Stimulated activated CD4-positive, alpha-beta T cell treated with anti-CD3 and anti-CD28 coated beads, TNF-alpha, amount 100 ng/mL, for 24 hours (primary cell): Measurements from ENCODE around the gene PAQR8.

Experiments
- DNase-seq, 3 experiments: peaks; one replicate each; pipeline ENCODE4 v3.0.0-alpha.2; 2020; ENCODE audit warnings: low read depth in 3 of 3

Gene PAQR8

DNA sequence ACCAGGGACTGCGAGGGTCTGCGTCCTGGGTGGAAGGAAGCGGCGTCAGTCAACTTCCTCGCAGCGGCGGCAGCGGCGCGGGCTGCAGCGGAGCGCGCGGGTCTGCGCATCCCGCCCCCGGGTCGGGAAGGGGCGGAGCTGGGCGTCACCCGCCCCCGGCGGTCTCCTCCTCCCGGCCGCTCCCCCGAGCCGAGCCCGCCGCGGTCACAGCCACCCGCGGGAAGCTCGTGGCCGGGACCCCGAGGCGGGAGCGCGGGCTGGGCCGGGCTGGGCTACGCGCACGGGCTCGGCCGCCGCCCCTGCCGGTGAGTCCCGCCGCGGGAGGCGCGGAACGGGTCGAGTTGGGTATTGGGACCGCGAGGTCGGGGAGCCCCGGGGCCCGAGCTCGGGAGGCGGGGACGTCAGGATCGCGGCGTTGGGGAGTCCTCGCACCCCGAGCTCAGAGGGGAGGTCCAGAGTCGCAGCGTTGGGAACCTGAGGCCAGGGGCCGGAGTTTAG lies at the start of gene PAQR8:
TSS of gene PAQR8 (plus strand) at position 207 of the 498 bp plus-strand sequence. CDS start 41,063 bp downstream, outside the sequence.
- DNase-seq = peak; percentile 46 to 79 (median 70)

DNA sequence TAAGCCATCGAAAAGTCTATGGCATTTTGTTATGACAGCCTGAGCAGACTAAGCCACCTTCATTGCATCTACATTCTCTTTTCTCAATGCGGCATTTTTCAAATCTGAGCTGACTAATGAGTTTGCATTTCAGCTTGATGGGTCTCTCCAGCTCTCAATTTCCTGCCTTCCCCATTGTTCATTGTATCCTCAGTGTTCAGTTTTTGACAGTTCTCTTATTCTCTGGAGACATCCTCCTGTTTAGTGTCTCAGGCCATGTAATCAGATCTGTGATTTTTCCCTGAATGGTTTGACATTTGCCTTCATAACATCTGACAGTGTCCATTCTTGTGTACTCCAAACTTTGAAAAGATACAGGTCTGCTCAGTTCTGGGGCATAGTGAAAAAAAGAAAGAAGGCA lies 49.5 kb upstream of the PAQR8 start:
- DNase-seq = no peak

GRCh38 chr6:52314752-52315151 lies 47.2 kb upstream of the PAQR8 start:
- no peak for DNase-seq

- DNase-seq = no peak
These were observed 44.7 kb upstream of the PAQR8 start for GRCh38 chr6:52317211-52317610.

DNA sequence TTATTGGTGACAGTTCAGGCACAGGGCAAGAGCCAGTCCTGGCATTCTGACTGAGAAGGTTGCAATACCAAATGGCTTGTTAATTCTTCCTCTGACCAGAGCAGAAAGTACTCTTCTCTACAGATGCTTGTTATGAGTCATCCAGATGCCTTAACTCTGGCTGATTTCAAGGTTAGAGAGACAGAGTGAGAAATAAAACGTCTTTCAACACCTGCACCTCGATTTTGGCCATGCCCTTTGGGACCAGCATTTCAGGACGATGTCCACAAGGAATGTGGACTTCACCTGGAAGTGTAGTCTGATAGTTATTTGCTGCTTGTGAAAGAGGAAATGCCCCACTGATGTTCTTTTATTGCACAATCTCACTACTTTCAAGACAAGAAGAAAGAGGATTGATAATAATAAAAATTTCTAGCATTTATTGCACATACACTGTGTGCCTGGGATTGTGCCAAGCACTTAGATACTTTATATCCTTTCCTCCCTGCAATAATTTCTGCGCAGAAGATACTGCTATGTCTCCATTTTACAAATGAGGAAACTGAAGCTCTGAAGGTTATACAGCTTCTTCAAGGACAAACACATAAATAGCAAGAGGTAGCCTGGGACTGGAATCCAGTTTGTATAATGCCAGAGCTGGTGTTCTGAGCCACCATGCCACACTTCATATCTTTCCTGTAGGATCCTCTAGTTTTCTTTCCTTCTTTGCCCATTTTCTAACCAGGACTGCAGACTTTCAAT lies 43.9 kb upstream of the PAQR8 start:
- DNase-seq = no peak

DNA sequence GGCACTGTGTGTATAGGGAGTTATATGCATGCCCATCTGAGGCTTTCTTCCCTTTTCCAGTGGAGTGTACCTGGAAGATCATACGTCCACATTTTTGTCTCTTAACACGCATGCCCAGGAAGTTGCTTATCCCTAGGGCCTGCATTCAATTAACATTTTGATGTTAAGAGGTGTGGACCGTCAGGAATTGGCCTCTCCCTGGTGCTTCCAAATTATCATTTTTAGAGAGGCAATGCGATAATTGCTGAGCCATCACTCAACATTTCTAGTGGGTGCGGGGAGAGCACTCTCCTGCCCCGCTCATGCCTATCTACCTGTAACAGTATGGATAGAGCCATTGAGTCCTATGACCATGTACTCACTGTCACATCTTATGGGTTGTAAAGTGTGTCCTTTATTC lies 37.8 kb upstream of the PAQR8 start:
- DNase-seq = no peak

GRCh38 chr6:52325695-52326471 lies 36.1 kb upstream of the PAQR8 start:
- DNase-seq = no peak

DNA sequence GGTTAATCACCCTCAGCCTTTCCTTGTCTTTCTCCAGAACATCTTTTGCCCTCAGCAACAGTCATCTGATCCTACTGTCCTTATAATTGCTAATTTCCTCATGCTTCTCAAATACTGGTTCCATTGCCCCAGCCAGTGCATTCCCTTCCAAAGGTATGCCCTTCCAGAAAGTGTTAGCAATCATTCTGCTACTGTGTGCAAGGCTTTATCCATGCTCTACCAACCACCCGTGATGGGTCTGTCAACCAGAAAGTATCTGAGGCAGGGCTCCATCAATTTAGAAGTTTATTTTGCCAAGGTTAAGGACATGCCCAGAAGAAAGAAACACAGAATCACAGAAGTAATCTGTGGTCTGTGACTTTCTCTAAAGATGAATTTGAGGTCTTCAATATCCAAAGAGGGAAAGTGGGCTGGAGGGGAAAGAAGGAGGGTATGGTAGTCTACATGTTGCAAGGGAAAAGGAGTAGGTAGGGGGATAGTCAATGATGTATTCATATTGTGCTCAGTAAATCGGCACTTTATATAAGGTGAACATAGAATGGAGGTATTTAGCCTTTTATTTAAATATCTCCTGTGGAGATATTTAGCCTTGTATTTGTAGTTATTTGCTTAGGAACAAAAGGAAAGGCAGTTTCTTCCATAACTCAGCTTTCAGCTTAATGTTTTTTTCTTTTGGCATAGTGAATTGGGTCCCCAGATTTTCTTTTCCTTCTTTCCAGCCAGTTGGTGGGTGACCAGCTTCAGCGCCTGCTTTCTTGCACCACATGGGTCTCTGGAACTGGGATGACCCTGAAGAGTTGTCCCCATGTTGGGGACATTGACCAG lies 35.2 kb upstream of the PAQR8 start:
- no peak for DNase-seq

DNA sequence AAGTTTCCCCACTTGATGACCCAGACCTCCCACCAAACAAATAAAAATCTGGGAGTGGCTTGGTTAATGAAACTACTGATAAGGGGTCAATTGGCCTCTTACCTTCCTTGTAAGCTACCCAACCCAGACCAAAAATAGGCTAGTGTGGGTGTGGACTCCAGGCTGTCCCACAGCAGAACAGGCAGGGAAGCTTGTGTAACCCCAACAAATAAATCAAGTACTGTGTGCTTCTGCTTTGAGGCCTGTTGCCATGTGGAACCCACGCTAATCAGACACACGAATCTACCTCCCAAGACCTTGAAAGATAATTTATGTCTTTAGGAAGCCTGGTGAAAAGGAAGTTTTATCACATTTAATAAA lies 33.7 kb upstream of the PAQR8 start:
- no peak for DNase-seq

GRCh38 chr6:52328729-52329128 lies 33.2 kb upstream of the PAQR8 start:
- DNase-seq = no peak

DNA sequence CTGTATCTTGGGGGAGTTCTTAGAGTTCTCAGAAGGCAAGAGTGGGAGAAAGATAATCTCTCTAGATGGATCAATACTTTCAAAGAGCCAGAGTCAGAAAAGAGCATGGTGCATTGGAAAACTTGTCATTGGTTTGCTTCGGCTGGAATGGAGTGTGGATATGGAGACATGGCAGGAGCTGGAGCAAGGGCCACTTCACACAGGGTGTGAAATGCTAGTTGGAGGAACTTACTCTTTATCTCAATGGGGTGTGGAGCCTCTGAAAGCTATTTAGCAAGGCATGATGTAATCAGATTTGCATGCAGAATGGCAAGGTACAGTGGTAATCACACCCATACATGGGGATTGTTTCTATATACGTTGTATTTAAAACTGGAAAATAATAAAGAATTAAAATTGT lies 31.5 kb upstream of the PAQR8 start:
- no peak for DNase-seq

GRCh38 chr6:52331793-52332457 lies 30.0 kb upstream of the PAQR8 start:
- no peak for DNase-seq

- DNase-seq = no peak
These were observed 28.1 kb upstream of the PAQR8 start for GRCh38 chr6:52333840-52334200.

DNA sequence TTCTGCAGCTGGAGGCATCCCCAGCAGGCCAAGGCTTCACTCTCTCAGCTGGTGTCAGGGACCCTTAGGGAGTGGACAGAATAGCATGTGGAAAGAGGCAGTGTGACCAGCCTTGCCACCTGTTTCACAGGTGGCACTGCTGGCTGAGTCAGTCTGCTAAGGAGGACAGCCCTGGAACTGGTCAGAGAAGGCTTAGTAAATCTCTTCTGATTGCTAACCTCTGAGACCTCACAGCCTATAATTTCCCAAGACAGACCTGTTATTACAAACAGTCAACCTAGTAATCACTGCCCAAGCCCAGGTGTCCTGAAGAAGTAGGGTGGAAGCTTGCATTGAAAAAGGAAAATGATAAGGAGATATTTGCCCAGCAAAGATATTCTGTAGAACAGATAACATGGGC lies 26.4 kb upstream of the PAQR8 start:
- no peak for DNase-seq

DNA sequence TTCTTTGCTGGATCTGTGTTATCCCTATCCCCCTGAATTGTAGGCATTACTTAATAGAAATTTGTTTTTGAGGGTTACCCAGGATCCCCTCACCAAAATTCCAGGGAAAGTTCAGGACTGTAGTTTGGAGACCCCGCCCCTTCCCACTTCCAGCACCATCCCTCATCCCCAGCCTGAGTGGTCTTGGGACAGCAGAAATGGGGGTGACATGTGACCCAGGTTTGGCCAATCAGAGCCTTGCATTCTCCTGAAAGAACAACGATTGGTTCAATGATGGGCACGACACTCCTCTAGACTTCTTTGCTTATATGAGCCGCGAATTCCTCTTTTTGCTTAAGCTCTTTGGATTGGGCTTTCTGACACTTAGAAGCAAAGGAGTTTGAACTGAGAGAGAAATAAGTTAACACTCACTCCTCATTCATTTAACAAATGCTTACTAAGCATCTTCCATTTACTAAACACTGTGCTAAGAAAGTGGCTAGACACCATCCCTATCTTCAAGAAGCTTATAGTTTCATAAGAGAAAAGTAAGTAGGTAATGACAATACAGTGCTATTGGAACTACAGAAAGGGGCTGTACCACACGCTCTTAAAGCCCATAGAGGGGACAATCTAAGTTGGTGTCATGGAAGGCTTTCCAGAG lies 24.9 kb upstream of the PAQR8 start:
- DNase-seq = no peak

GRCh38 chr6:52337633-52338290 lies 24.2 kb upstream of the PAQR8 start:
- no peak for DNase-seq

GRCh38 chr6:52340603-52340880 lies 21.4 kb upstream of the PAQR8 start:
- DNase-seq = no peak

DNA sequence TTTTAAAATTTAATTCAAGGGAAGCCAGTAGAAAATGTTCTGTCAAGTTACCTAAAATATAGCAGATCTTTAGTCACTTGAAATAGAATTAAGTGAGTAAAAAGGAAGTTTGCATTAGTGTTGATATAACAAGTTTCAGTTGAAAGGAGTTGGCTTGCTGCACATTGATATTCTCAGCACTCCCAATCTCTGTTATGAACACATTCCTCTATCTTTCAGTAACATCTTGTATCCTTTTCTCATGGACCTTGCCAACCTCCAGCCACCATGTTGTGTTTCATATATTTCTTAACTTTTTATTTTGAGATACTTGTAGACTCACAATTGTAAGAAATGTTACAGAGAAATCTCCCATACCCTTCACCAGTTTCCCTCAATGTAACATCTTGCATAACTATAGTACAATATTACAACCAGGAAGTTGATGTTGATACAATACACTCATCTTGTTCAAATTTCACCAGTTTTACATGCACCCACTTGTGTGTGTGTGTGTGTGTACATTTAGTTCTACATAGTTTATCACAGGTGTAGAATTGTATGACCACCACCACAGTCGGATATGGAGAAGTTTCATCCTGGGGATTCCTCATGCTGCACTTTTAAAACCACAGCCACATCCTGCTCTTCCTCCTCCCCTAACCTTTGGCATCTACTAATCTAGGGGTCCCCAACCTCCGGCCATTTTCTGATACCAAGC lies 20.2 kb upstream of the PAQR8 start:
- no peak for DNase-seq

DNA sequence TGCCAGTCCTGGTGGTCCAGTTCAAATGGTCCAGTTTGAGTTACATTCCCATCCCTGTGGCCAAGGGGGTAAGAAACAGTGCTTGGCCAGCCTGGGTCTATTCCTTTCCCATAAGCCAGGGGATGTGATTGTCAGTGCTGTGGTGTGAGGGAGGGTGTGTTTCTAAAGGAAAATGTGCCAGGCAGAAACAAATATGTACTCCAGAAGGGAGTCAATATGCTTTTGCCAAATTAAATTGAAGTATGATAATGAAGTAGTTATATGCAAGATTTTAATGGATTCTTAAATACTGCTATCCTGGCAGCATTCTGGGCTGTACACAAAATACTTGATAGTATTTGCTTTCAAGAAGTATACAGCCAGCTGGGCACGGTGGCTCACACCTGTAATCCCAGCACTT lies 16.6 kb upstream of the PAQR8 start:
- no peak for DNase-seq

DNA sequence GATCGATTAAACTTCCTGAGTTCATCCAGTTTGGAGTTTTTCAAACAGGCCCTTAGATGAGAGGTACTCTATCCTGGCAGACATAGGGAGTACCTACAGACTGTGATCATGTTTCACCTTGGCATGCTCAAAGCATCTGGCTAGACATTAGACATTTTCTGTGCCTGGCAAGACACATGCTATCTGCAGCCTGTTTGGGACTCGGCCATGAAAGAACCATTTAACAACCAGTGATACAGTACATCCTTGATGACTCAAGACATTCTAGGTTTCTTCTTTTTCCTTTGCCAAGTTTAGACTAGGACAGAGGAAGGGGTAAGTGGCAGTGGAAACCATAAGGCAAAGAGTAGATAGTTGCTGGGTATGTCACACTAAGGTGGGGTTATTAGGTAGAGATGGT lies 15.4 kb upstream of the PAQR8 start:
- DNase-seq = no peak
